HG03520 (cell line): ENCODE measurements around the gene EPOP.
"Not testable (repeated sequence)": the region's sequence is repeated elsewhere in the genome, so short reads cannot be mapped to it uniquely, and the experiment has no call there.

Experiments
- ATAC-seq: cut with Tn5 transposase; IDR thresholded peaks from one replicate; pipeline ENCODE4 v1.9.1; 2021; ENCODE audit warnings: mild to moderate bottlenecking, moderate library complexity; ENCODE audit not compliant: unreplicated experiment

Gene EPOP

GRCh38 chr17:38654411-38655398 is 20.1 kb downstream of the EPOP start:
- ATAC-seq: no peak

- no peak for ATAC-seq
These were observed 21.1 kb downstream of the EPOP start for GRCh38 chr17:38653679-38654078.

- ATAC-seq: no peak
These were observed 21.5 kb downstream of the EPOP start for GRCh38 chr17:38653230-38653629.

GRCh38 chr17:38650653-38651173 is 24.0 kb downstream of the EPOP start:
- not testable (repeated sequence) for ATAC-seq

- ATAC-seq: no peak
These were observed 36.8 kb downstream of the EPOP start for GRCh38 chr17:38637951-38638350.

- no peak for ATAC-seq
These were observed 38.7 kb downstream of the EPOP start for GRCh38 chr17:38636054-38636453.

GRCh38 chr17:38632334-38632733 is 42.4 kb downstream of the EPOP start:
- no peak for ATAC-seq

GRCh38 chr17:38628441-38628840 is 46.3 kb downstream of the EPOP start:
- ATAC-seq: no peak

- no peak for ATAC-seq
These were observed 46.8 kb downstream of the EPOP start for GRCh38 chr17:38627957-38628356.

GRCh38 chr17:38626606-38627226 is 48.0 kb downstream of the EPOP start:
- not testable (repeated sequence) for ATAC-seq

- no peak for ATAC-seq
These were observed 49.3 kb downstream of the EPOP start for GRCh38 chr17:38625482-38625881.

- peak; percentile 63 for ATAC-seq
These were observed 49.9 kb downstream of the EPOP start for GRCh38 chr17:38624782-38625355.
